ENCODE results near the gene CYP11A1.

DNA sequence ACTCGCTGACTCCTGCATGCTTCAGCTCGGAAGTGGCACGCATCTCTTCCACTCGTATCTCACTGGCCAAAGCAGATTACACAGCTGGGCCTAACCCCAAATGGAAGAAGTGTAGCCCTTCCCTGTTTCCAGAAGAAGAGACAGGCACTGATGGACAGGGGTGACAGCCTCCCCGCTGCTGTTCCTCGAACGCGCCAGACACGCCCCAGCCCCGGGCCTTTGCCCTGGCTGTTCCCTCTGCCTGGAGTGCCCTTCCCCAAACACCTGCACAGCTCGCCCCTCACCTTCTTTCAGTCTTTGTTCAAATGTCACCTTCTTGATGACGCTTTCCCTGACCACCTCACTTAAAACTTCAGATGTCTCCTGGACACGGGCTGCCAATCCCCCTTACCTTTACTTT lies 26.0 kb upstream of the CYP11A1 start:
- TF ChIP-seq EZH2 (IDR thresholded peaks at IDR 0.05; ENCODE audit: borderline replicate concordance, insufficient read depth, low read depth, low read length, poor library complexity, severe bottlenecking), result no peak
- no peak for TF ChIP-seq CTCF (IDR thresholded peaks at IDR 0.05)

Data from B cell (primary cell).